Lung microvascular endothelial cell (primary cell): Measurements from ENCODE around the gene IL1RAPL2. TPM values are rescaled to one million over a fixed set of nuclear protein-coding genes. Genes with fewer than 3 reads are reported as not detected.
A peak's percentile ranks its signal among the peaks of the same experiment; 100 is the strongest.
"Not testable (repeated sequence)": the region's sequence is repeated elsewhere in the genome, so short reads cannot be mapped to it uniquely, and the experiment has no call there.

Source experiments
- DNase-seq, 2 donors: peaks; one replicate each; pipeline versions ENCODE4 v3.0.0 to v3.0.0-alpha.2; 2010; ENCODE audit warnings: low read depth in 2 of 2
- total RNA-seq: library from RNA; depleted of rRNA; stranded (reverse); fragments of >200 nt; gene quantifications from 2 replicates; pipeline ENCODE4 v1.2.1, GENCODE V29; 2014

IL1RAPL2 gene
- total RNA-seq, 1 donor from 2014 or later, result not detected

DNA sequence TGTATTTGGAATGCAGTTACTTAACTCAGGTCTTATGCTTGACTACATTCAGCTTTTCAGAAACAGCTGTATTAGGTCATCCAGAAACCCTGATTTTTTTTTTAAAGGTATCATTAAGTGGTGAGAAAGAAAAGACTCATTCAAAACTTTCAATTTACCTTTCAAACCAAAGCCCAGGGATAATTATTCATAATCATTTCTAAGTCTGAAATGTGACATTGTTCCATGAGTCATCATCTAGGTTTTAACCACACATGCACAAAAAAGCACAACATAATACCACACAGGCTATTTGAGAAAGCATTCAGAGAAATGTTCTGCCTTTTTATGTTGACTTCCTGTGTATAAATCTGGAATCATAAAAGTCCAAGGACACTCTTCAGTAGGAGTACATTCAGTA, 288.2 kb downstream of the IL1RAPL2 start:
- no peak for DNase-seq

DNA sequence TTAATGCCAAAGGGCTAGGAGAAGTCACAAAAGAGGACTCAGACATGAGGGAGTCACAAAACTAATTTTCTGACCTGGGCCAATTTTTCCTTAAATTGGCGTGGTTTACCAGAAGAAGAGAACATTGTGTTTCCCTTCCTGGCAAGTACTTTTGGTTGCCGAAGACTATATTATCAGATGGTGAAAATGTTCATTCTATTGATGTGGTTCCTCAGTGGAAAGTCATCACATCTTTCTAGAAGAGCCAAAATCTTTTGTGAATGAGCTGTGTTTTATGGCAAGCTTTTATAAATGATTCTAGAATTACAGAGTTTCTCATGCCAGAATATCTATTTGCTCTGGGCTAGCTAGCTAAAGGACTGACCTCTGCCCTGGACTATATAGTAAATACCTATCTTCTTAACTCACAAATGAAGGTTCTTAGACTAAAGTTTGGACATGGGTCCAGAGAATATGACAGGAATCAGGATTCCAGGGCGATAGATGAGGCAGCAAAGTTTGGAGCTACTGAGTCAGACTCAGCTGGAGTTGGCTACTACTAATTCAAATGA, 288.9 kb downstream of the IL1RAPL2 start:
- DNase-seq, result no peak

DNA sequence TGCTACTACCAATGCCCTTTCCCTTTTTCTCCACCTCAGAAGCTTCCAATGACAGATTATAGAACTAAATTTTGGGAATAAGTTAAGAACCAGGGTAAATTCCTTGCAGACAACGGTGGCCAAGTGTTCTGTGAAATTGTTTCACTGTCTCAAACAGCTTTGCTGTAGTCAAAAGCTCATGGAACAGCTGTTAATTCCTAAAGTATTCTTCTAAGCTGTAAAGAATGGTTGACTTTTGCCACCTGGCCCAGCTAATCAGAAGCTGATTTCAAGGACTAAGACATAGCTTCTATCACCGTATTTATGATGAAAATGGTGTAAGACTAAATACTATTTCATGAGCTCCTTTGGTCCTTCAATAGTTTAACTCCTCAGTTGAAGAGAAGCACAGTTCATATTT, 297.5 kb downstream of the IL1RAPL2 start:
- no peak for DNase-seq

DNA sequence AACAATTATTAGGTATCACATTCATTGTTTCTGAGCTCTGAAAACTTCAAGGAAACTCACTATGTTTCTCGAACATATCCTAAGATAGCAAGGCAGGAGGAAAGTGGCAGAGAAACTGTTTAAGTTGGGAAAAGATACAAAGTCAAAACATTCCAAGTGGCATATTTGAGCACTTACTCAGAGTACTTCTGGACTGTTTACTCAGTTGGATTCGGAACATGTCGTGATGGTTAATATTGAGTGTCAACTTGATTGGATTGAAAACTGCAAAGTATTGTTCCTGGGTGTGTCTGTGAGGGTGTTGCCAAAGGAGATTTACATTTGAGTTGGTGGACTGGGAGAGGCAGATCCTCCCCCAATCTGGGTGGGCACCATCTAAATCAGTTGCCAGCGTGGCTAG, 298.3 kb downstream of the IL1RAPL2 start:
- no peak for DNase-seq

DNA sequence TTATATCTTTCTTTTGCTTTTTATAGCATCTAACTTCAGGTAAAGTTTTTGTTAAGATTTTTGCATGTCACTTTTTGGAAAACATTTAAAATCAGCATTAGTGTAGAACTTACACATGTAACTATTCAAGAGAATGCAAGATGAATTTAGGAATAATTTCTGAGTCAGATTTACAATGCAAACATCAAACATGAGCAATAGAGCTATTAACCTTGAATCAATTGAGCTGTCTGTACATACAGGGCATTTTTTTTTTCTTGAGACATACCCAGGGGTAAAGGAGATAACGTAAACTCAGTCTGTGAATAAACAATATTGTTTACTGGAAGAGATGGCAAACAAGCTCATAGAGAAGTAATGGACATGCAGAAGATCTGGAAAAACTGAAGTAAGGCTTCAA, 311.5 kb downstream of the IL1RAPL2 start:
- DNase-seq, result no peak

DNA sequence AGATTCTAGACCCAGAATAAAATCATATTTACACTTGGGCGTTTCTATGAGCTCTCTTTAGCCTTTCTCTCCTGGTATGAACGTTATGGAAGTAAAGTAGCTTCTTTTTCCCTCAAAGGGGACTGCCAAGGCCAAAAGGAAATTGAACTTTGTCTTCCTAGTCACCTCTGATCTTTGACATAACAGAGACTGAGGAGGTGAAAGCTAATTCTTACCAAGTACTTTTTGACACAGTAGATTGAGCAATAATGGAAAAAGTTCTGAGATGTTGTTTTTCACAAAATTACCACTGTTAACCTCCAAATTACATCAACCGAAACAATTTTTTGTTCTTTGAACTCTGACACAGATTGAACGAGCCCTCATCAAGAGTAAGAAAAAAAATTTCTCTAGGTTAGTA, 336.1 kb downstream of the IL1RAPL2 start:
- no peak for DNase-seq

DNA sequence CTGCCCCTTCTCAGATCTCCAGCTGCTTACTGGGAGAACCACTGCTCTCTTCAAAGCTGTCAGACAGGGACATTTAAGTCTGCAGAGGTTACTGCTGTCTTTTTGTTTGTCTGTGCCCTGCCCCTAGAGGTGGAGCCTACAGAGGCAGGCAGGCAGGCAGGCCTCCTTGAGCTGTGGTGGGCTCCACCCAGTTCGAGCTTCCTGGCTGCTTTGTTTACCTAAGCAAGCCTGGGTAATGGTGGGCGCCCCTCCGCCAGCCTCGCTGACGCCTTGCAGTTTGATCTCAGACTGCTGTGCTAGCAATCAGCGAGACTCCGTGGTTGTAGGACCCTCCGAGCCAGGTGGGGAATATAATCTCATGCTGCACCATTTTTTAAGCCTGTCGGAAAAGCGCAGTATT, 343.7 kb downstream of the IL1RAPL2 start:
- not testable (repeated sequence) for DNase-seq

DNA sequence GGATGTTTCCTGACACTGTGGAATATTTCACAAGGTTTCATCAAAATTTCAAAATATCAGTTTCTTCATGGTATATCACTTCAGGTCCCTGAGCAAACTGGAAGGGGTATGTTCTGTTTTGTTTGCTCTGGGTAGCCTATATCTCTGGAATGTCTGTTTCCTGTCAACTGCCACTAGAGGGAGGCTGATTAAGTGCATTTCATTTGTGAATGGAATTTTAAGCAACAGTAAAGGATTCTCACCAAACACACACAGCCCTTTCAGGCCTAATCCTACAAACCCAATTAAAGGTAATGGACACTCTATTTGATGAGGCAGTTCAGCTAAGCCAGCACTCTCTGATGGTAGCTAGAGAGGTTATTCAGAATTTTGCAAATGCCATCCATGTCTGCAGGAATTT, 347.3 kb downstream of the IL1RAPL2 start:
- peak; percentile 7 to 9 for DNase-seq

DNA sequence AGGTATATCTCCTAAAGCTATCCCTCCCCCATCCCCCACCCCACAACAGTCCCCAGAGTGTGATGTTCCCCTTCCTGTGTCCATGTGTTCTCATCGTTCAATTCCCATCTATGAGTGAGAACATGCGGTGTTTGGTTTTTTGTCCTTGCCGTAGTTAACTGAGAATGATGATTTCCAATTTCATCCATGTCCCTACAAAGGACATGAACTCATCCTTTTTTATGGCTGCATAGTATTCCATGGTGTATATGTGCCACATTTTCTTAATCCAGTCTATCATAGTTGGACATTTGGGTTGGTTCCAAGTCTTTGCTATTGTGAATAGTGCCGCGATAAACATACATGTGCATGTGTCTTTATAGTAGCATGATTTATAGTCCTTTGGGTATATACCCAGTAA, 348.7 kb downstream of the IL1RAPL2 start:
- not testable (repeated sequence) for DNase-seq

DNA sequence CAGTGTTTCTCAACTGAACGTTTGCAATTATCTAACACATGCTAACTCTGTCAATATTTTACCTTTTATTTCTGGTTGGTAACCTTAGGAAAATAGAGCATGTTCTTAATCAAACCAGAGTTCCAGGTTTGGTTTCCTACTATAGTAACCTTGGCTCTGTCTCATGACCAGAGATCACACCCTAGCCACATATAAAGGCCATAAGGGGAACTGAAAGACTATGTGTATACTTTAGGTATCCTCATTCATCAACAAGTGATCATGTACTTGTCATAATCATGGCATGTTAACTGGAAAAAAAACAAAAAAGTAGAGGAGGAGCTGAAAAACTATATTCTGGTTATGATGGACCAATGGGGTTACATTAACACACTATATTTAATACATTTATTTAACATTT, 352.1 kb downstream of the IL1RAPL2 start:
- no peak for DNase-seq

DNA sequence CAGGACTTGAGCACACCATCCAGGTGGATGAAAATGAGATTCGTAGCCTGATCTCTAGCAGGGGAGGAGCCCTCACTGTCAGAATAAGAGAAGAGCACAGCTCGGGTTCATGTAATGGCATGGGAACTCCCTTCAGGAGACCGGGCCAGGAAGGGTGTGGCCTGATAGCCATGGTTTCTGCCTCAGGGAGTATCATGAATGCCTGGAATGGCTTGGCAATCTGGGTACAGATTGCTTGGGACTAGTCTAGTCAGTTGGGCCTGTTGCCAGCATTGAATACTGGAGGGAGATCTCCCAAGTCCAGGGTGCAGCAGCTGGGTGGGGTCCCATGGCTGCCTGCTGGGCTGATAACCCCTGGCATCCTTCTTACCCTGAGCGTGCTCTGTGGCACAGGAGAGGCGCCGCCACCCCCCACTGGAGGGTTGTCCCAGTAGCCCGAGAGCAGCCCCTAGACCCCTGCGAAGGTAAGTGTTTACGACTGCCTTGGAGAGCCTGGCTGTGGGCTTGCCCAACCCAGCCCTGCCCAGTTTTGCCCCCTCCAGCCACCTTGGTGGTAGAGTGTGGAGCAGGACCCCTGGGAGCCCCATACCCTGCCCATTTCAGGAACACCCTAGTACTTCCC, 355.7 kb downstream of the IL1RAPL2 start:
- no peak for DNase-seq

DNA sequence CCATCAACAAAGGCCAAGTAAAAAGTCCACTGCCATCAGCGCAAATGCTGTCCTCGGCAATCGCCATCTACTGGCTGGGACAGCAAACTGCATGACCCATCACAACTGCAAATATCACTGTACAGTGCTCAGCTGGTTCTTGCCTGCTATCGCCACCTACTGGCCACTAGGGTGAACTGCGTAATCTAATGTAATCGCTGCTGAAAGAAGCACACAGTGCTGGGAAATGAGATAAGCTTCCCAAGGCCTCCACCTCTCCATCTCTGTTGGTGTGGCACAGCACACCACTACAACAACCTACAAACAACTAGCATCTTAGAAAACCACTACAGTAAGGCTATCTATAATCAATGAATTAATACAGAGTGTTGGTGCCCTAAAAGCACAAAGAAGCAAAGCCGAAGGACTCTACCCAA, 356.2 kb downstream of the IL1RAPL2 start:
- DNase-seq, result peak; percentile 78 to 87

DNA sequence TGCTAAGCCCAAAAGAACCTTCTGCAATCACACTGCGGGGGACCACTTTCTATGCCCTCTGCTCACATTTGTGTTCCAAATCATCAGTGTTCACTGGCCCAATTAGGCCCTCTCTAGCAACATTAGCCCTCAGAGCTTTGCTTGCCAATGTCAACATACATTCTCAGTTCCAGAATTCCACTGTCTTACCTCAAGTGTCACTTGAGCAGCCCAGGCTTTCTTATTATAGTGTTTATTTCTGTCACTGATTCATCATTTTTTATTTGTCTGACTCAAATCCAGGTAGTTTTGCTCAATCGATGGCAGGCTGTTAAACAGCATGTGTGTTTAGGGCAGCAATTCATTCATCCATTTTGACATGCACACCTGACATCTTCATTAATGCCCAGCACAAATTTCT, 363.3 kb downstream of the IL1RAPL2 start:
- no peak for DNase-seq

DNA sequence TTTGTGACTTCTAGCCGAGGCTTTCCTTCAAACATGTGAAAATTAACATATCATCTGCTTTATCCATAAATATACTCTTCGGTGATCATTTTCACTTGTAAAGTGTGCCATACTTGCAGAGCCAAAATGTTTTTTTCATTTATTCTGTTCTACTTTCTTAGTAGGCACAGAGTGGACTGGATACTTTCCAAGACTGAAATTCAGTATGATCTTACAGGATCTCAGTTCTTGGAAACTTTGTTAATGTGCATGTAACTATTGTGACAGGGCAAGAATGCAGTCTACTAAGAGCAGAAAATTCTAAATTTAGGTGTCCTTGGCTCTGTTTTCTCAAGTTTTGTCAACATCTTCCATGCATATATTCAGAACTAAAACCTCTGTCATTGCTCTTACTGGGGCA, 369.6 kb downstream of the IL1RAPL2 start:
- DNase-seq, result no peak

DNA sequence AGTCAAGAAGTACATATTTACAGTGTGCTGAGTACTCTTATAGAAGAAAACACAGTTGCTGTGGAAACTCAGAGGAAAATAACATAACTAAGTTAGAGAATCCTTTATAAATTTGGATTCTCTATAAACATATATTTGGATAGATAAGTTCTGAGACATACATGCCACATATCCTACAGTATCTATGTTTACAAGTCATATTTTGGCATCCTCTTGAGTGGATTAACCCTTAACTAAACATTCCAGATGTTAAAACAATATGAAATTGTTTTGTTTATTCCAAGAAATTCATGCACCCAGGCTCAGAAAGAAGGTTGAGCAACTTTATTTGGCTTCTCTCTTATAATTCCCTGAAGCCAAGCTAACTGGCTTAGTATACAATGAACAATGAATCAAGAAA, 387.3 kb downstream of the IL1RAPL2 start:
- no peak for DNase-seq

DNA sequence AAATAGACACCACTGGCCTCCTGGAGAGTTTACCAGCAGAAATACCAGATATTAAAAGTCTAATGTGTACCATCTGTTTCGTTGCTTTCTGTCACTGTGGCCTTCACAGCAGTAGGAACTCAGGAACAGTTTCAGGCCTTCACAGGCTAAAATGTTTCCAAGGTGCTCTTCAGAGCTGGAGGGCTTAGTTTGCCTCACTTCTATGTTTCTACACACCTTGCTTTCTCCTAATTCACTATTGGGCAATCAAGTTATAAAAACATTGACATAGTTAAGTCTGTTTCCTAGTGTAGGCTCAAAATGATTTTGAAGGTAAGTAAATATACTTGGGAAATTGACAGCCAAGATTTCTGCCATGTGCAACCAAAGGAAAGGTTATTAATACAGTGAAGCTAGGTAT, 395.9 kb downstream of the IL1RAPL2 start:
- DNase-seq, result no peak

DNA sequence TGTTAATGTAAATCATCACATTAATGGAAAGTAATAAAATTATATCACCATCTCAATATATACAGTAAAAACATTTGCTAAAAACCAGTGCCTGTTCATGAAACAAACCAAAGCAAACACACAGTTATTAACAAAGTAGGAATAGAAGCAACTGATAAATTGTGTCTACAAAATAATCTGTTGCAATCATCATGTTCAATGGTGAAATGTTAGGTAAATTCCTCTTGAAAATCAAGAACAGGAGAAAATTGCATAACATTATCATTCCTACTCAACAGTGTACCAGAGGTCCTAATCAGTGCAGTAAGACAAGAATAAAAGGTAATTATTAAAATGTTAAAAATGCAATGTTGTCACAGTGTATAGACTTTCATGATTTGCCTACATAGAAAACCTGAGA, 402.2 kb downstream of the IL1RAPL2 start:
- no peak for DNase-seq

DNA sequence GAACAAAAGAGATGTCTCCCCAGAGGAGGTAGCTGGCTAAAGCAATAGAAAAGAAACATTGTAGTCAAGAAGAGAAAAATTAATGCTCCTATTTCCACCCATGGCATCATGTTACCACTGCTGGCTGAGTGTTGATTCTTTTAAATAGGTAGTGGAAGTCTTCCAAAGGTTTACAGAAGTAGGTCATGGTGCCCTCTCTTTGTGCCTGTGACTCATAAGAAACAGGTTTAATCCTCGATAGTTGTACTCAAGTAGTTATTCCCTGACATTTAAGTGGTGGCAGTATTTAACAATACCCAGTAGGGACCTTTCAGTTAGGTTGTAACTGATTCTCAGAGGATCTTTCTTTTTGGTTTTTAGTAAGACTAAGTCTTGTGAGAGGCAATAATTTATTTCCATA, 406.7 kb downstream of the IL1RAPL2 start:
- no peak for DNase-seq

DNA sequence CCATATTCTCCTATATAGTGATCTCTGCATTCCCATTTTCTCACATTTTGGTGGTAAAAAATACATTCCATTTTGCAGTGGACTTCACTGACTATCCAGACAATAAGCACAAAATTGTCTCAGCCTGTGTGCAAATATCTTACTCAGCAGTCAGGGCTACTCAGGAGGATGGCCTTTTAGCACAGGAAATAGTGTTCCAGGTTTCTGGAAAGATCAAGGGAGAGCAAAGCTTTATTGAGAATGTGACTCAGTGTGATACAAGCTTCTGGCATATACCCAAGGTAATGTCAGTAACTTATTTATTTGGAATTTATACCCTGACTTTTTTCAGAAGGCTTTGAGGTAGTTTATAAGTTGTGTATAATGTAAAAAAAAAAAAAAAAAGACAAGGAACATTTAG, 421.1 kb downstream of the IL1RAPL2 start:
- peak in 1 of 2 donors; percentile 36 for DNase-seq

DNA sequence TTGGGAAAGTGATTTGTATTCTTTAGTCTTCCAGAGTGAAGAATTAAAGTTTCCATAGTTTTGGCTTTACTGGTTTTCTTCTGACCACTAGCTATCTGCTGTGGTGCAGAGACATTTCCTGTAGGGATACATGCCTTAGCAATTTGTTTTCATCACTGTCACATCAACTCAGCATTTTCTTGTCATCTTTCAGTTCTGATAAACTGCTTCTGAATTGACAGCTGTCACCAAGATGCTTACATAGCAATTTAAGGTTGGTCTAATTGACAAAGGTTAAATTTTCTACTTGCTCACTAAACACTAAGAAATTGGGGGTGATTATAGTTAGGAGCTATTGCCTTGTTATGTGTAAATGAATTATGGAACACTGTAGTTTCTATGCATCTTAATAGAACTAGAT, 422.0 kb downstream of the IL1RAPL2 start:
- DNase-seq, result no peak

DNA sequence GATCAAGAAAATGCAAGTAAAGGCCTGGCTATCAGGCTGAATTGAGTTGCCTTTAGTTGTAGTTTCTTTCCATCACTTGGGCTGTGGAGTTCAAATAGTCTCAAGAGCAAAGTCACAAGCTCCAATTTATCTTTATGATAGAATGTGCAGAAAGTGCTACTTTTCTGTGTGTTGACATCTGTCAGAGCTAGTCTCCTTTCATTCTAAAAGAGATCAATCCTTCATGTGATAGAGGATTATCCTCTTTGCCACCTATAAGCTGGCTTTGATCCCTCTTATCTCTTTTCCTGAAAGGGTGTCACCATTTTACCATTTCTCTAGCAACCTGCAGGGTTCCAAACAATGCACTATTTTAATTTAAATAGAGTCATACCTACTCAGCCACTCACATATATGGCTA, 429.5 kb downstream of the IL1RAPL2 start:
- DNase-seq, result no peak

DNA sequence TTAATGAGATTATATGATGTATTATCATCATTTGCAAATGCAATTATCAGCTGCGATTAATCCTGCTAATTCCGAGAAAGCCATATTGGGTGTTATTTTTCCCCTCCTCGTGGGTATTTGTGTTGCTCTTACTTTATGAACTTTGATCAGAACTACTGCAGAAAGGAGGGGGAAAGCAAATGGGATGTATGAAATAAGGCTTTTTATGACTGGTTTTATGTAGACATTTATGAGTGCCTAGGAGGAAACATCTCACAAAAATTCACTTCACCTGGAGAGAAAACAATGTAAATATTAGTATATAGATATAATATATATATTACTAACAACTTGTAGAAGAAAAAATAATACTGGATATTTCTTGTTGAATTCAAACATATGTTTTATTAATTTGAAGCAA, 440.1 kb downstream of the IL1RAPL2 start:
- DNase-seq, result no peak

DNA sequence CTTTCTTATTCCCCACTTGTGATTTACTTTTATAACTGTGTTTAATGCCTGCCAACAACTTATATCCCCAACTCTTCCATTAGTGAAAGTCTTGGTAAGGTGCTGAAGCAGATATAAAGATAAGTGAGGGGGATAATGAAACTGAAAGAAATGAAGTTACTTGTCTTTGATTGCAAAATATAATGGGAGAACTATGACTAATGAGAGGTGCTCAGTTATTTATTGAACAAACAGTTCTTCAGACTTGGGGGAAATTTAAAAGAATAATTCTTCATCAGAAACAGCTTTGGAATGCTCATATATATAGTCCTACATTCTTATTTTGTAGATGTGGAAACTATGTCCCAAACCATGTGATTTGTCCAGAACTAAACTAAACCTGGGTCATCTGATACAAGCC, 441.0 kb downstream of the IL1RAPL2 start:
- DNase-seq, result no peak

DNA sequence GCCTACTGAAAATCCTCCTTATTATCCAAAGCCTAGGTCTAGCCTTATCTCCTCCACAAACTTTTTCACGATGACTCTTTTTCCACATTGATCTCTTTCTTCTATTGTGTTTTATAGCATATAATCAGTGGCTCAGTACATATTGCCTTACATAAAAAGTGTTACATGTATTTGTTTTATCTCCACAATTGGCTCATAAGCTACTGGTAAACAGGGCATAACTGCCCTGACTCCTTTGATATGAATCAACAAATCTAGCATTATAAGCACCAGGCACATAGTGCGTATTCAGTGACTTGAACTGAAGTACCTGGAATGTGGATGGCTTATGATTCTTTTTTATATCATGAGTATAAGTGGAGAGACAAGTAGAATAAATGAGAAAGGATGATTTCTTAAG, 447.7 kb downstream of the IL1RAPL2 start:
- no peak for DNase-seq
